Measurements from ENCODE around the gene LHX8. TPM values are rescaled to one million over a fixed set of nuclear protein-coding genes. Genes with fewer than 3 reads are reported as not detected.
"Not testable (repeated sequence)": the region's sequence is repeated elsewhere in the genome, so short reads cannot be mapped to it uniquely, and the experiment has no call there.

Gene LHX8
- not detected for total RNA-seq

- no peak for DNase-seq
Observed at GRCh38 chr1:75133750-75134646, at the start of gene LHX8. Gene LHX8 (plus strand): TSS chr1:75134388. CDS start chr1:75136615, 2,227 bp downstream.

GRCh38 chr1:75085931-75086330, 48.3 kb upstream of the LHX8 start:
- no peak for DNase-seq

- no peak for DNase-seq
Observed at GRCh38 chr1:75087278-75087677, 46.9 kb upstream of the LHX8 start.

- DNase-seq: no peak
Observed at GRCh38 chr1:75092141-75092540, 42.0 kb upstream of the LHX8 start.

- DNase-seq: no peak
Observed at GRCh38 chr1:75097654-75098053, 36.5 kb upstream of the LHX8 start.

- DNase-seq: no peak
Observed at GRCh38 chr1:75099581-75099980, 34.6 kb upstream of the LHX8 start.

GRCh38 chr1:75100481-75101092, 33.6 kb upstream of the LHX8 start:
- DNase-seq: no peak

- DNase-seq: not testable (repeated sequence)
Observed at GRCh38 chr1:75112362-75112951, 21.7 kb upstream of the LHX8 start.

- no peak for DNase-seq
Observed at GRCh38 chr1:75115654-75116053, 18.5 kb upstream of the LHX8 start.

GRCh38 chr1:75123756-75124155, 10.4 kb upstream of the LHX8 start:
- DNase-seq: no peak

GRCh38 chr1:75124510-75124909, 9.7 kb upstream of the LHX8 start:
- no peak for DNase-seq

- no peak for DNase-seq
Observed at GRCh38 chr1:75125161-75125726, 8.9 kb upstream of the LHX8 start.

- no peak for DNase-seq
Observed at GRCh38 chr1:75126611-75127101, 7.5 kb upstream of the LHX8 start.

GRCh38 chr1:75127916-75128717, 6.1 kb upstream of the LHX8 start:
- DNase-seq: no peak

GRCh38 chr1:75129660-75129982, 4.6 kb upstream of the LHX8 start:
- no peak for DNase-seq

GRCh38 chr1:75129983-75130789, 4.0 kb upstream of the LHX8 start:
- no peak for DNase-seq

GRCh38 chr1:75130865-75131564, 3.2 kb upstream of the LHX8 start:
- no peak for DNase-seq

GRCh38 chr1:75131565-75132241, 2.5 kb upstream of the LHX8 start:
- DNase-seq: no peak

- no peak for DNase-seq
Observed at GRCh38 chr1:75132242-75132811, 1.9 kb upstream of the LHX8 start.
